NOMO-1 treated with DMSO at 0.1 percent for 48 hours (cell line): ENCODE results near the gene CFAP100.

Source experiments
- DNase-seq: peaks from one replicate; lab custom pipeline; 2025; ENCODE audit not compliant: unreplicated experiment; lab: John Stamatoyannopoulos, UW

CFAP100 gene

DNA sequence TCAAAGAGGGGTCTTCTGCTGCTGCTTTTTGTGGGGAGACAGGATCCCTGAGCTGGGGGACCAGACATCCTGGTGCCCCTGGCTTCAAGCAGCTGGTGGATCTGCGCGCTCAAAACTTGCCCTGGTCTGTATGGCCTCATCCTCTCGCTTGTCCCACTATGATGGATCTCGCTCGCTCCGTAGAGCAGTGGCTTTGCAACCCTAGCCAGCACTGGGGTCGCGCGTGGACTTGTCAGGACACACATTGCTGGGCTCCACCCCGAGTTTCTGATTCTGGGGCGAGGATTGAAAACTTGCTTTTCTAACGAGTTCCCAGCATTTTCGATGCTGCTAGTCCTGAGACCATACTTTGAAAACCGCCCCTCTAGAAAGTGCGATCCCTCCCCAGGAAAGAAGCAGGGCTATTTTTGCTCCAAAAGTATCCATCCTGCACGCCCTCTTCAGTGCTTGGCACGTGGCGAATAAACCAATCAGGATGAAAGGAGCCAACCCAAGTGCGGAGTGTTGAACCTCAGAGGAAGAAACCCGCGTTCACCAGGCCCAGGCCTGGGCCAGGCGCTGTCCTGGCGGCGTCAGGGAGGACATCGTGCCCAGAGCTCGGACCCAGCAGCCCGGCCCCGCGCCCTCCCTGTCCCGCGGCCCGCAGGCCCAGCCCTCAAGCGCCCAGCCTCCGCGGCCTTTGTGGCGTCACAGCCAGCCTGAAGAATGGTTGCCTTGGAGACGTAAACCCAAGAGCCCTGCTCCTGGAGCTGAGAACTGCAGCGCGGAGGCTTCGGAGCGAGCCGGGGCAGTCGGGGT, at the start of gene CFAP100:
TSS of gene CFAP100 (plus strand) at position 731 of the 798 bp plus-strand sequence. CDS start 1,092 bp downstream, outside the sequence.
- DNase-seq = no peak

DNA sequence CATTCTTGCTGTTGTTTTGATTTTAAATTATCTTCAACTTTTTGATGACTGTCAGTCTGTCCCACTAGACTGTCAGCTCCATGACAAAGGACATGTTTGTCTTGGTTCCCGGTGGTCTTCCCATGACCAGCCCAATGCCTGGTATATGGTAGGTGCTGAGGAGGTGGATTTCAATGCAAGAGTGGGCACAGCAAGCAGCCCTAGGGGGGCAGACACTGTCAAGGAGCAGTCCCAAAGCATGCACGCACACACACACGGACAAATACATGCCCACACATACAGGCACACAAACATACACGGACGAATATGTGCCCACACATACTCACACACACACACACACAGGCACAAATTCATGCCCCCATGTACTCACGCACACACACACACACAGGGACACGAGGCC, 49.5 kb upstream of the CFAP100 start:
- no peak for DNase-seq

GRCh38 chr3:126345641-126346460, 48.9 kb upstream of the CFAP100 start:
- no peak for DNase-seq

GRCh38 chr3:126346466-126346865, 48.2 kb upstream of the CFAP100 start:
- no peak for DNase-seq

- no peak for DNase-seq
Measured at GRCh38 chr3:126347543-126348161, 47.1 kb upstream of the CFAP100 start.

- DNase-seq = no peak
Measured at GRCh38 chr3:126348308-126348920, 46.3 kb upstream of the CFAP100 start.

- DNase-seq = no peak
Measured at GRCh38 chr3:126349071-126349470, 45.6 kb upstream of the CFAP100 start.

- no peak for DNase-seq
Measured at GRCh38 chr3:126349611-126350501, 44.9 kb upstream of the CFAP100 start.

DNA sequence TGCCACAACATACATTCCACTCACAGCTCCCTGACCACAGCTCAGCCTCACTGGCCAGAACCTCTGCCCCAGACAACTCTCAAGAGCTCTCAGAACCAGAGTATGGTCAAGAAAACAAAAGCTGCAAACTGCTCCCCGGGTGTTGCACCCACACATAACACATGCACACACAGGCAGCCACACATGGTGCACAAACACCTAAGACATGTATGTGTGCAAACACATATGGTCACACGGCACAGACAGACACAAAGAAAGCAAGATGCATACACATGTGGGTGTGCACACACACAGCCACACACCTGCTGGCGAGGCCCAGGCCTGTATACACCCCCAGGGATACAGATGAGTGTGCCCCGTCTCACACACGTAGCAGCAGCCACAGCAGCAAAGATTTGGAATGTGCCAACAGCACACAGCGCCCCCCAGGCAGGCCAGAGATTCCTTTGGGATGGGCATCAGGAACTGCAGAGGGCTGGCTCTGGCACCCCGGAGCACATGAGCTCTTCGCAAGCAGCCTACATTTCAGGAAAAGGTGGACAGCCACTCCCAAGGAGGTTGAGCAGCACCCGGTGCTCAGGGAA, 44.1 kb upstream of the CFAP100 start:
- no peak for DNase-seq

GRCh38 chr3:126351086-126351770, 43.5 kb upstream of the CFAP100 start:
- DNase-seq = no peak

GRCh38 chr3:126351771-126352475, 42.8 kb upstream of the CFAP100 start:
- no peak for DNase-seq

DNA sequence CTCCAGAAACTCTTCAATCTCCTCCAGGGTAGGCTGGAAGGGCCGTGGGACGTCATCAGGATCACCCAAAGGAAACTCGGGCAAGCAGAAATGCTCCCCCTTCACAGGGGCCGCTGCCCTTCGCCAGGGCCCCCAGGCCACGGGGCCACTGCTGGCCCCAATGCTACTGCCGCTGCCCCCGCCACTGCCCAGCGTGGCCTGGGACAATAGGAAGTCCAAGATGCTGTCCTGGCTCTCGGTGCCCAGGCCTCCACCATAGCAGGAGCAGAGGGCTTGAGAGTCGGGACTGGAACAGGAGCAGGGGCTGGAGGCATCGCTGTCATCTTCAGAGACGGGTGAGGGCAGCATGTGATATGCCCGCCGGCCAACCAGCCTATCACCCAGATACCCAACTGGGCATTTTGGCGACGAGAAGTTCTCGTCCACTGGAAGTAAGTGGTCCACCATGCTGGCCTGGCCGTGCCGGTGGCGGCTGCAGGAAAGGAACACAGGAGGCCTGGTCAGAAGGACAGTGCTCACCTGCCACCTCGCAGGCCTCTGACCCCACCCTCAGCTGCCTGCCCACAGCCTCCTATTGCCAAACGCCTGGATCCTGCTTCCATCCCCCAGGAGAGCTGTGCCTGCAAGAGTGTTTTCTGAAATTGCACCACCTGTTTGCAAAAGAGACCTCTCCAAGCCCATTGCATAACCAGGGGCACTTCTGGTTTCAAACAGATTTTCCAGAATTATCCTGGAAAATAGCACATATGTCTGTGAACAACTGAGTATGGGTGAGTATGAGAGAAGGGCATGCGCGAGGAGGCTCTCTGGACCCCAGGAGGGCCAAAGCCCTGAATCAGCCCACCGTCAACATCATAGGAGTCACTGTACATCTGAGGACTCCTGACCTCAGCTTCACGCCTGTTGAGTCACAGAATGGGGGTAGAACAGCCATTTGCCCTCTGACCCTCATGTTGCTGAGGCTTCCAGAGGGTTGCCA, 41.9 kb upstream of the CFAP100 start:
- no peak for DNase-seq

DNA sequence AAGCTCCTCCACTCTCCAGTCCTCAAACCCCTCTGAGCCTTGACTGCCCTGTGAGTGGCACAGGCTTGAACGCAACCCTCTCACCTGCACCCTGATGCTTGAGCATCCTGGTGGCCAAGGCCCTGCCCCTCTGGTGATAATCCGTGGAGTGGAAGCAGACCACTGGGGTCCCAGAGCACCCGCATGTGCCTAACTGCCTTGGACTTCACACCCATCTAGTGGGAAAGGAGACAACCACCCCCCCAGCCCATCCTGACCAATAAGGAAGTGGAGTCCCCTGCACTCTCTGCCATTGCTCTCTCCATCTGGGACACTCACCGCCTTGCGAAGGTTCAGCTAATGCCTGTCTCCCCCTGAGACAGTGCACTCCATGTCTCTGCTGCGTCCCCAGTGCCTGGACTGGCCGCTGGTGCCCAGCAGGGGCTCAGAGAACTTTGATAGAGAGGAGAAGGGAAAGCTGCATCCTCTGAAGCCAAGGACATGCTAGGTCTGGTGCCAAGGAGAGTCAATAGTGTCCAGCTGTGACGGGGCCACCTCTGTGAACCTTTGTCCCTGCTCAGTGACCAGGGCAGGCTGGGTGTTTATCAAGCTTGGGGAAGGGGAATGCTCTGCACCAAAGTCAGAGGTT, 40.9 kb upstream of the CFAP100 start:
- DNase-seq = no peak

- no peak for DNase-seq
Measured at GRCh38 chr3:126354776-126355175, 39.9 kb upstream of the CFAP100 start.

DNA sequence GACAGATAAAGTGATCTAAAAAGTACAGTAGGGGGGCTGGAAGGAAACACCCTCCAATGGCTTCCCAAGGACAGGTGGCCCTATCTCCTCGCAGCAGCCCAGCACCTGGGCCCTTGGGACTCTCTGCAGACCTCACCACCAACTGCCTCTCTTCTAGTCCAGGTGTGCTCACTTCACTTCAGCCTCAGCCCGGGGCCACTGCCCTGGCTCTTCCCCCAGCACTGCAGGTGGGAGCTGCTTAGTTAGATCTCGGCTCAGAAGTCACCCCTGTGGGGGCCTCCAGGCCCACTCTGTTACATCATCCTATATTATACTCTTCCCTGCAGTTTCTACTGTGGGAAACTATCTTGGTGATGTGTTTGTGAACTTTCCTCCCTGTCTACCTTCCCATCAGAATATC, 39.5 kb upstream of the CFAP100 start:
- DNase-seq = no peak

GRCh38 chr3:126355777-126356372, 38.8 kb upstream of the CFAP100 start:
- DNase-seq = no peak
